NOMO-1 (cell line): ENCODE results near the gene ZNF530.
A peak's percentile ranks its signal among the peaks of the same experiment; 100 is the strongest.

Experiments used
- DNase-seq, 2 experiments: peaks; one replicate each; lab custom pipeline; 2025; ENCODE audit not compliant: unreplicated experiment in 2 of 2; lab: John Stamatoyannopoulos, UW

Gene ZNF530

GRCh38 chr19:57613941-57614743 lies 14.5 kb downstream of the ZNF530 start, which contains the start of gene ZNF134:
Gene ZNF134, plus strand, starts transcription at chr19:57614242. Its CDS starts 5,227 bp downstream, at chr19:57619469.
- peak; percentile 88 to 90 for DNase-seq

DNA sequence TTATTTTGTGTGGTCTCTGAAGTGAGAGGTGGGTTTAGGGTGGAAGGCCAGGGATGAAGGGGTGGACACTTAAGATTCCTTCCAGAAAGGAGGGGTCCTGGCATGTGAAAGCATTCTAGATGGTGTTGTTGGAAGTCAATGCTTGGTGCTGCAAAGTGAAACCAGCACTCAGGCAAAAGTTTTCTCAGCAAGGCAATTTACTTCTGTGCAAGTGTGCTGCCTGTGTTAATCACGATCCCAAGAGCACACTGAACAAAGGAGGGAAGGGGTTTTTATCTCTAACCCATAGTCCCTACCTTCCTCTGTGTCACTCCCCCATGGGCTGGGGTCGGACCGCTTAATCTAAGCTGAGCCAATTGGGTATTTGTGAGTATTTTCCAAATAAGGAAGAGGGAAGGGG lies 15.7 kb downstream of the ZNF530 start:
- no peak for DNase-seq

DNA sequence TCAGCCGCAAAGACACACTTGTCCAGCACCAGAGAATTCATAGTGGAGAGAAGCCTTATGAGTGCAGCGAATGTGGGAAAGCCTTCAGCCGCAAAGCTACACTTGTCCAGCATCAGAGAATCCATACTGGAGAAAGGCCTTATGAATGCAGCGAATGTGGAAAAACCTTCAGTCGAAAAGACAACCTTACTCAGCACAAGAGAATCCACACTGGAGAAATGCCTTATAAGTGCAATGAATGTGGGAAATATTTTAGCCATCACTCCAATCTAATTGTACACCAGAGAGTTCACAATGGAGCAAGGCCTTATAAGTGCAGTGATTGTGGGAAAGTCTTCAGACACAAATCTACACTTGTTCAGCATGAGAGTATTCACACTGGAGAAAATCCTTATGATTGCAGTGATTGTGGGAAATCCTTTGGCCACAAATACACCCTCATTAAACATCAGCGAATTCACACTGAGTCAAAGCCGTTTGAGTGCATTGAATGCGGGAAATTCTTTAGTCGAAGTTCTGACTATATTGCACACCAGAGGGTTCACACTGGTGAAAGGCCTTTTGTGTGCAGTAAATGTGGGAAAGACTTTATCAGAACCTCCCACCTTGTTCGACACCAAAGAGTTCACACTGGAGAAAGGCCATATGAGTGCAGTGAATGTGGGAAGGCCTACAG lies 21.1 kb downstream of the ZNF530 start:
- DNase-seq = no peak

DNA sequence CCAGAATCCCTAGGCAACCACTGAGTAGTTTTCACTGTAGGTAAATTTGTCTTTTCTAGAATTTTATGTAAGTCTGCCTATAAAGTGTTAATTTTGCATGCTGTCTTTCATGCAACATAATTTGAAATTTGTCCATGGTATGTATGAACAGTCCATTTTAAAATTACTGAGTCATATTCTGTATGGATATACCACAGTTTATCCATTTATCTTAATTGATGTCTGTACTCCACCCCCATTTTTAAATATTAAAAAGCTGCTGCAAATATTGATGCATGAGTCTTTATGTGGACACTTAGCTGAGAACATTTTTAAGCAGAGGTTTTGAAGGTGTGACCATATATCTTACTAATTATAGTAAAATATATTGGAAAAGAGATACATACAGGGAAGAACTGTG lies 23.4 kb downstream of the ZNF530 start:
- no peak for DNase-seq

DNA sequence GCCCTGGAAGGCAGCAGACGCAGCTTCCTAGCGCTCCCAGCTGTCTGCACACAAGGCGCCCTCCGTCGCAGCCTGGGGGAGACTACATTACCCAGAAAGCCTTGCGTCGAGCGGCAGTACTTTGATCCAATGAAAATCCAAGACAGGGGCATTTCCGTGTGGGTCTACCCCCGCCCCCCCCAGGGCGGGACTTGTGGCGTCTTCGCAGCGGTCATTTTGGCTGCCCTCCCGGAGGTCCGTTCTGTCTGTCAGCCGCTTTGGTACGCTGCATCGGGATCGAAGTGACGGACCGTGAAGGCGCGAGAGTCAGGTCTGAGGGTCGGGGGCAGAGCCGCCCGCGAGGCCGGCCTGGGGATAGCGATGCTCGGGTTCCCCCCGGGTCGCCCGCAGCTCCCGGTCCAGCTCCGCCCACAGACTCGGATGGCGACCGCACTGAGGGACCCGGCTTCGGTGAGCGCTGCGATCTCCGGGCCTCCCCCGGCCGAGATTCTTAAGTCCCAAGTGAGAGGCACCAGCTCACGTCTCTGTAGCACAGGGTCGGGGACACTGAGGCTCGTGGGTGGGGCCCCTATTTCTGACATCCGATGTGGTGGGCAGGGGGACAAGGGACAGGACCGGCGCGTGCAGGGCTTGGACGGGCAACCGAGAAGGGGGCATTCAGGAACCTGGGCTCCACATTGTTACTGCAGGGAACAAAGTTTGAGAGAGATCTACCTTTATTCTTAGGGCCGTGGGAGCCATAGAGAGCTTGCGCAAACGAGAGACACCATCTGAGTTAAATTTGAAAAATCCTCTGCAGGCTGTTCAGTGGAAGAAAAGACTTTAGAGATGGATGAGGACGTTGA lies 33.5 kb downstream of the ZNF530 start, which contains the start of gene ZNF211:
Gene ZNF211, plus strand, starts transcription at position 182 of the 845 bp plus-strand sequence. Its CDS starts 179 bp downstream, at position 361.
- peak; percentile 92 to 95 for DNase-seq

- no peak for DNase-seq
These were observed 34.1 kb downstream of the ZNF530 start for GRCh38 chr19:57633832-57634131.

- no peak for DNase-seq
These were observed 37.7 kb downstream of the ZNF530 start for GRCh38 chr19:57637379-57637778.

GRCh38 chr19:57641715-57642234 lies 42.1 kb downstream of the ZNF530 start:
- DNase-seq = no peak

GRCh38 chr19:57642396-57643046 lies 42.8 kb downstream of the ZNF530 start:
- no peak for DNase-seq

- DNase-seq = no peak
These were observed 44.0 kb downstream of the ZNF530 start for GRCh38 chr19:57643734-57644133.

DNA sequence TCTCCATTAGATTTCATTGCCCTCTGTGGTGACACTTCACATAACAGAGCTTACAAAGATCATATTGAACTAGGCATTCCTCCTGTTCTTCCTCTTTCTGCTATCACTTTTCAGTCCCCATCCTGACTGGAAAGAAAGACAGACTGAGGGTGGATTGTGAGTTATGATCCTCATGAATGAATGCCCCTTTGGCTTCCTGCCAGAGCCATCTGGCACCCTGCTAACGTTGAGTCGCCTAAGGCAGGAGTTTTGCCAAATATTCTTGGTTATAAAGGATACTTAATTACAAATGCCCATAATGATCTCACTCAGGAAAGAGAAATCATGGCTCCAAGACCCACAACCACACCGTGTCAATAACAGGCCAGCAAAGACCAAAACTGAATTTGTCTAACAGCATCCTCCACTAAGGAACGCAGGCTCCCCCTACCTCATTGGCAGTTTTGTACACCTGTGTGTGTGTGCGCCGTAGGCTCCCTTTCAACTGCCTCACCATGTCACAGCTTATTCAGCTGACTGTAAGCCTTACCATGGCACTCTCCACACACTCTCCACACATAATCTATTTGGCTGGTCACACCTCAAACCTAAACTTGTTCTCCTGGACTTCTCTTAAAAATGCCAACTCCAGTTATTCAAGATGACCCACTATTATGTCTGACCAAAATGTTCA lies 48.8 kb downstream of the ZNF530 start:
- DNase-seq = no peak

DNA sequence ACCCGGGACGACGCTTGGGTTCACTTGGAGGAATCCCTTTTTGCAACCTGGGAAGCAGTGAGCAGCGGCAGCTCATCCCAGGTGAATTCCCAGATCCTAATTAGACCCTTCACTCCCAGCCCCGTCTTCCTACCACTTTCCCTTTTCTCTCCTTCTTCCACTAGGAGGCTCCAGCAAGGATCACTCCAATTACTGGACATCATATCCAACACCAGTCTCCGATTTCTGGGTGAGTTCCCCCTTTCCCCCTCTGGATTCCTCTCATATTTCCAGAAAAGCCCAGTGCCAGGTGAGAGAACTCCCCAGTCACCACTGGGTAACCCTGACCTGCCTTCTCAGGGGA lies 51.9 kb downstream of the ZNF530 start:
- no peak for DNase-seq

- DNase-seq = no peak
These were observed 54.0 kb downstream of the ZNF530 start for GRCh38 chr19:57653689-57654088.

DNA sequence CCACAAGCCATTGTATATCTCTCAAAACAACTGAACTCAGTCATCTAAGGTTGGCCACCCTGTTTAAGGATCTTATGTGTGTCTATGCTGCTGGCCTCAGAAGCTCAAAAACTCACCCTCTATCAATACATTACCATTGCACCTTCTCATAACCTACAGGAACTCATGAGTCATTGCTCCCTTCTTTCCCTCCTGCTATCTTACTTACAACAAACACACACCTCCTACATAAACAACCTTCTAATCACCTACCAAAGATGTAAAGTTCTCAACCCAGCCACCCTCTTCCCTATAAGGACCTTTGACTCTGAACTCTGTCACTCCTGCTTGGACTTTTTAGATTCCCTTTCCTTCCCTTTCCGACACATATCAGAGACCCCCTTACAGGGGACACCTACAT lies 55.8 kb downstream of the ZNF530 start:
- DNase-seq = no peak

GRCh38 chr19:57656346-57656745 lies 56.7 kb downstream of the ZNF530 start:
- DNase-seq = no peak
